ENCODE measurements around the gene MTO1.
"Not testable (repeated sequence)": the region's sequence is repeated elsewhere in the genome, so short reads cannot be mapped to it uniquely, and the experiment has no call there.

DNA sequence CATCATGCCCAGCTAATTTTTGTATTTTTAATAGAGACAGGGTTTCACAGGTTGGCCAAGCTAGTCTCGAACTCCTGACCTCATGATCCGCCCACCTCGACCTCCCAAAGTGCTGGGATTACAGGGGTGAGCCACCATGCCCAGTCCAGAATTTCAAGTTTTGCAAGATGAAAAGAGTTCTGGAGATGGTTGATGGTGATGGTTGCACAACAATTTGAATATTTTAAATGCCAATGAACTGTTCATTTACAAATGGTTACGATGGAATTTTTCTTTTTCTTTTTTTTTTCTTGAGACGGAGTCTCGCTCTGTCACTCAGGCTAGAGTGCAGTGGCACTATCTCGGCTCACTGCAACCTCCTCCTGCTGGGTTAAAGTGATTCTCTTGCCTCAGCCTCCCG, 44.2 kb downstream of the MTO1 start:
- TF ChIP-seq TCF7L2 (IDR thresholded peaks at IDR 0.05; ENCODE audit: borderline replicate concordance, low read depth, low read length); ZNF302 (tag by site-specific recombination; IDR thresholded peaks at IDR 0.05; ENCODE audit: low read depth): not testable (repeated sequence)
- TF ChIP-seq, protein P1, sequence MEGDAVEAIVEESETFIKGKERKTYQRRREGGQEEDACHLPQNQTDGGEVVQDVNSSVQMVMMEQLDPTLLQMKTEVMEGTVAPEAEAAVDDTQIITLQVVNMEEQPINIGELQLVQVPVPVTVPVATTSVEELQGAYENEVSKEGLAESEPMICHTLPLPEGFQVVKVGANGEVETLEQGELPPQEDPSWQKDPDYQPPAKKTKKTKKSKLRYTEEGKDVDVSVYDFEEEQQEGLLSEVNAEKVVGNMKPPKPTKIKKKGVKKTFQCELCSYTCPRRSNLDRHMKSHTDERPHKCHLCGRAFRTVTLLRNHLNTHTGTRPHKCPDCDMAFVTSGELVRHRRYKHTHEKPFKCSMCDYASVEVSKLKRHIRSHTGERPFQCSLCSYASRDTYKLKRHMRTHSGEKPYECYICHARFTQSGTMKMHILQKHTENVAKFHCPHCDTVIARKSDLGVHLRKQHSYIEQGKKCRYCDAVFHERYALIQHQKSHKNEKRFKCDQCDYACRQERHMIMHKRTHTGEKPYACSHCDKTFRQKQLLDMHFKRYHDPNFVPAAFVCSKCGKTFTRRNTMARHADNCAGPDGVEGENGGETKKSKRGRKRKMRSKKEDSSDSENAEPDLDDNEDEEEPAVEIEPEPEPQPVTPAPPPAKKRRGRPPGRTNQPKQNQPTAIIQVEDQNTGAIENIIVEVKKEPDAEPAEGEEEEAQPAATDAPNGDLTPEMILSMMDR (tag by site-specific recombination; IDR thresholded peaks at IDR 0.05): not testable (repeated sequence)

Measured in HEK293 (cell line).